Ishikawa (cell line): Measurements from ENCODE around the gene PGRMC1.

Source experiments
- CEBPB ChIP-seq: IDR thresholded peaks from 2 replicates; pipeline ENCODE4 v1.6.1; 2012
- CREB1 ChIP-seq: IDR thresholded peaks from 2 replicates; pipeline ENCODE4 v1.6.1; 2012; ENCODE audit warnings: low read depth
- EGR1 ChIP-seq: IDR thresholded peaks from 2 replicates; pipeline ENCODE4 v1.6.1; 2012
- EP300 ChIP-seq: IDR thresholded peaks from 2 replicates; pipeline ENCODE4 v1.6.1; 2012; ENCODE audit warnings: borderline replicate concordance
- FOXM1 ChIP-seq: IDR thresholded peaks from 2 replicates; pipeline ENCODE4 v1.6.1; 2012; ENCODE audit warnings: low read depth, borderline replicate concordance
- MAX ChIP-seq: IDR thresholded peaks from 2 replicates; pipeline ENCODE4 v1.6.1; 2012
- NFIC ChIP-seq: IDR thresholded peaks from 2 replicates; pipeline ENCODE4 v1.6.1; 2012
- RAD21 ChIP-seq: IDR thresholded peaks from 2 replicates; pipeline ENCODE4 v1.6.1; 2012; ENCODE audit warnings: low read depth
- TAF1 ChIP-seq: IDR thresholded peaks from 2 replicates; pipeline ENCODE4 v1.6.1; 2012; ENCODE audit warnings: low read depth, mild to moderate bottlenecking
- TCF12 ChIP-seq: IDR thresholded peaks from 2 replicates; pipeline ENCODE4 v1.6.1; 2012; ENCODE audit warnings: low read depth
- TEAD4 ChIP-seq: IDR thresholded peaks from 2 replicates; pipeline ENCODE4 v1.6.1; 2012
- USF1 ChIP-seq: IDR thresholded peaks from 2 replicates; pipeline ENCODE4 v1.6.1; 2012
- YY1 ChIP-seq: IDR thresholded peaks from 2 replicates; pipeline ENCODE4 v1.6.1; 2012; ENCODE audit warnings: low read depth
- ZBTB7A ChIP-seq: IDR thresholded peaks from 2 replicates; pipeline ENCODE4 v1.6.1; 2012; ENCODE audit warnings: low read depth
- TF ChIP-seq, protein P1 (sequence below): IDR thresholded peaks from 2 replicates; pipeline ENCODE4 v1.6.1; 2012; ENCODE audit warnings: low read depth, mild to moderate bottlenecking

Gene PGRMC1

DNA sequence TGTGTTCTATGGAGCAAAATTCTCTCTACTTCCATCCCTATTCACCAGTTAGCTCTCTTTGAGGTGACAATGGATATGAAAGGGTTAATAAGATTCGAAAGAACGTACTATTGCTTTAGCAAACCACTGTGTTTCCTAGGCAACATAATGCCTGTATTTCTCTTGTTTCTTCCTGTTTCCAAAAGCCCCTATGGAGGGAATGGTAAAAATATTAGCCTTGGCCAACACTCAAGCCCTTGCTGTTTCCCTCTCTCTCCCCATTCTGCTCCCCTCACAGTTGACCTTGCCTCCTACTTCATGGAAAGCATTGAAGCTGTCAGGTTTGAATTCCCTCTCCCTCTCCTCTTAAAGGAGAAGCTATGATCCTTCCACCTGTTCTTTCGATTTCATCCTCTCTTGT is 9.6 kb upstream of the PGRMC1 start:
- TF ChIP-seq, protein P1, sequence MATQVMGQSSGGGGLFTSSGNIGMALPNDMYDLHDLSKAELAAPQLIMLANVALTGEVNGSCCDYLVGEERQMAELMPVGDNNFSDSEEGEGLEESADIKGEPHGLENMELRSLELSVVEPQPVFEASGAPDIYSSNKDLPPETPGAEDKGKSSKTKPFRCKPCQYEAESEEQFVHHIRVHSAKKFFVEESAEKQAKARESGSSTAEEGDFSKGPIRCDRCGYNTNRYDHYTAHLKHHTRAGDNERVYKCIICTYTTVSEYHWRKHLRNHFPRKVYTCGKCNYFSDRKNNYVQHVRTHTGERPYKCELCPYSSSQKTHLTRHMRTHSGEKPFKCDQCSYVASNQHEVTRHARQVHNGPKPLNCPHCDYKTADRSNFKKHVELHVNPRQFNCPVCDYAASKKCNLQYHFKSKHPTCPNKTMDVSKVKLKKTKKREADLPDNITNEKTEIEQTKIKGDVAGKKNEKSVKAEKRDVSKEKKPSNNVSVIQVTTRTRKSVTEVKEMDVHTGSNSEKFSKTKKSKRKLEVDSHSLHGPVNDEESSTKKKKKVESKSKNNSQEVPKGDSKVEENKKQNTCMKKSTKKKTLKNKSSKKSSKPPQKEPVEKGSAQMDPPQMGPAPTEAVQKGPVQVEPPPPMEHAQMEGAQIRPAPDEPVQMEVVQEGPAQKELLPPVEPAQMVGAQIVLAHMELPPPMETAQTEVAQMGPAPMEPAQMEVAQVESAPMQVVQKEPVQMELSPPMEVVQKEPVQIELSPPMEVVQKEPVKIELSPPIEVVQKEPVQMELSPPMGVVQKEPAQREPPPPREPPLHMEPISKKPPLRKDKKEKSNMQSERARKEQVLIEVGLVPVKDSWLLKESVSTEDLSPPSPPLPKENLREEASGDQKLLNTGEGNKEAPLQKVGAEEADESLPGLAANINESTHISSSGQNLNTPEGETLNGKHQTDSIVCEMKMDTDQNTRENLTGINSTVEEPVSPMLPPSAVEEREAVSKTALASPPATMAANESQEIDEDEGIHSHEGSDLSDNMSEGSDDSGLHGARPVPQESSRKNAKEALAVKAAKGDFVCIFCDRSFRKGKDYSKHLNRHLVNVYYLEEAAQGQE = no peak
- TF ChIP-seq TEAD4 (no peak), RAD21 (no peak), YY1 (no peak), CEBPB (no peak), FOXM1 (no peak), EP300 (no peak), MAX (no peak), TAF1 (no peak), ZBTB7A (no peak), USF1 (no peak), CREB1 (no peak), NFIC (no peak), TCF12 (no peak), EGR1 (no peak)

GRCh38 chrX:119228512-119229252 is 7.4 kb upstream of the PGRMC1 start:
- TF ChIP-seq, protein P1 = no peak
- TF ChIP-seq TCF12 (no peak), TAF1 (no peak), CEBPB (no peak), NFIC (no peak), USF1 (no peak), CREB1 (no peak), EGR1 (no peak), MAX (no peak)

DNA sequence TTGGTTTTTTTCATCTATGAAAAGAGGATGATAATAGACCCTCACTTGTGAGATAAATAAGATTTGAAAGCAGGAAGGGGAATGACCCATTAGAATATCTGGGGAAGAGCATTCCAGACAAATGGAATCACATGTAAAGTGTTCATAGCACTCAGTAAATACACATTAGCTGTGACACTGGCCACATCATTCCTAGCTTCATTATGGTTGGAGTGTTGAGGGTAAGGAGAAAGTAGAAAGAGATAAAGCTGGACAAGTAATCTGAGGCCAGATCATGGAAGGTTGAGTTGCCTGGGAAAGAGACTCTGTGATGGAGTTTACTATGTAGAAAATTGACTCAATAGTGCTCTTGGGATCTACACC is 6.9 kb upstream of the PGRMC1 start:
- TF ChIP-seq FOXM1 (no peak), TAF1 (no peak), USF1 (no peak), CREB1 (no peak), TCF12 (no peak), CEBPB (no peak), NFIC (no peak), TEAD4 (no peak), MAX (no peak), EP300 (no peak)

DNA sequence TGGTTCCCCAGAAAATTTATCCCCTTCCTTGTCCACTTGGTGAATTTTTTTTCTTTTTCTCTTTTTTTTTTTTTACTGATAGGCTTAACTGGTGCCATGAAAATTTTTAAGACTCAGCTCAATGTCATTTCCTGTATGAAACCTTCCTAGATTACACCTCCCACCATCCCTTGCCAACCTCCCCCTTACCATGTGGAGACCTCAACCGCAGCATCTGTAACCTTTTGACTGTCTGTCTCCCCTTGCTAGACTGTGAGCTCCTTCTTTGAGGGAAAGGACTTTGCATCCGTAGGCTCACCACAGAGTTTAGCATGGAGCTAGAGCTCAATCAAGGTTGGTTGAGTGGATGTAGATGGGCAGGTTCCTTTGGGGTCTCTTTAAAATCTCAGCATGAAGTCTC is 5.2 kb upstream of the PGRMC1 start:
- TF ChIP-seq RAD21 = no peak
- no peak for TF ChIP-seq TEAD4
- TF ChIP-seq ZBTB7A = no peak
- TF ChIP-seq YY1 = no peak
- no peak for TF ChIP-seq CEBPB

DNA sequence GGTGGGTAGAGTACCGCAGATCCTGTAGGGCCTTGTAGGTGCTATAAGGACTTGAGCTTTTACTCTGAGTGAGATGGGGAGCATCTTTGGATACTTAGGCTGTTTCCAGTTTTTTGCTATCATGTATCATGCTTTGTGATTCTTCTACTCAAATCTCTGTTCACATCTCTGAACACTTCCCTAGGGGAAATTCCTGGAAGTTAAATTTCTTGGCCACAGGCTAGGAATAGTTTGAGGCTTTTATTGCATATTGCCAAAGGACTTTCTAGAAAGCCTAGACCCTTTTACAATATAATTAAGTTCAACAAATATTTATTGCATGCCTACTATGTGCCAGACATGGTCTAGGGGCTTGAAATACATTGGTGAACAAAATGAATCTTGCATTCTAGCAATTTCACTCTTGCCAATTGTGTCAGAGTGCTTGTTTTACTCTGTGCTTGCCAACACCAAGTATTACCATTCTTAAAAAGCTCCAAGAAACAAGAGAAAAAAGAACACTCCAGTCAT is 4.1 kb upstream of the PGRMC1 start:
- TF ChIP-seq EGR1 (no peak), YY1 (no peak), FOXM1 (no peak), RAD21 (no peak), USF1 (no peak), NFIC (no peak), EP300 (no peak), MAX (no peak), ZBTB7A (no peak), TEAD4 (no peak), TAF1 (no peak), TCF12 (no peak), CREB1 (no peak), CEBPB (no peak)
- TF ChIP-seq, protein P1 = no peak
